ENCODE data around the gene LIMS1. TPM values are rescaled to one million over a fixed set of nuclear protein-coding genes. Genes with fewer than 3 reads are reported as not detected.

Gene LIMS1
- total RNA-seq, 1 experiment from 2014 or later, result 42.8 TPM

DNA sequence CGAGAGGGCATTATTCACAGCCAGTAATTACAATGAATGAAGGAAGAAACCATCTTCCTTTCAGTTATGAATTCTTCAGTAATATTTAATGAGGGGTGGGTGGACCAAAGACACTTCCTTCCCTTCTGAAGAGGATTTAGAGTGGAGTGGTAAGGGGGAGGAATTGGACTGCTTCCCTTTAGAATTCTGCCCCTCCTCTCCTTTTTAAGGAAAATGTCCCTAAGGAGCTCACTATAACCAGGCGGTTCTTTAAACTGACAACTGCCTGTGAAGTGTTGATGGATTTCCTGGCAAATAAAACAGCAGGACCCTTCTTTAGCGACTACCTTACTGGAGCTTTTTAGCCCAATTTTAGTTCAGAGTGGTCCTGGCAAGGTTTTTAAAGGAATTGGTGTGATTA lies 86.4 kb downstream of the LIMS1 start:
- in situ Hi-C loops (cut with HindIII; ENCODE audit: low pct_unique_long_range_greater_than_20kb, low sequenced_read_pairs), result no loop called here
- DNase-seq (ENCODE audit: low read depth, low spot score), result no peak

DNA sequence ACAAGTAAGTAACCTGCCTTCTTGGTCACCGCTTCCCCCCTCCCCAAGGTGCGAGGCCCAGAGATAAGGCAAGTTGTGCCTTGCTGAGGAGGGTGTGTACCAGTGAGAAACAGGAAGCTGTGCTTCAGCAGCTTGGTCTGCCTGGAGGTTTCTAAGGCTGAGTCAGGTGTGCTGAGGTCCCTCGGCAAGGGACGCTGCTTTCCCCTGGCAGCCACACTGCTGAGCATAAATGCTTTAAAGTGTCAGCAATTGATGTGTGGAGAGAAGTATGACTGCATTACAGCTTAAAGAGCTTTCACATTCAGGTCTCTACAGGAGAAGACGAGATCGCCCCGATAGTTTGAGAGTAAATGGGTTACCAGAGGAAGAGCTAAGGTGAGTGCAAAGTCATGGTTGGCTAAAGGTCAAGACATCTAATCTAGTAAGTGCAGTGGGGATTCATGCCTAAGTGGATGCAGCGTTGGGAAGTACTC lies 86.9 kb downstream of the LIMS1 start:
- no peak for DNase-seq (ENCODE audit: low read depth, low spot score)
- in situ Hi-C loops (cut with HindIII; ENCODE audit: low pct_unique_long_range_greater_than_20kb, low sequenced_read_pairs), result no loop called here

DNA sequence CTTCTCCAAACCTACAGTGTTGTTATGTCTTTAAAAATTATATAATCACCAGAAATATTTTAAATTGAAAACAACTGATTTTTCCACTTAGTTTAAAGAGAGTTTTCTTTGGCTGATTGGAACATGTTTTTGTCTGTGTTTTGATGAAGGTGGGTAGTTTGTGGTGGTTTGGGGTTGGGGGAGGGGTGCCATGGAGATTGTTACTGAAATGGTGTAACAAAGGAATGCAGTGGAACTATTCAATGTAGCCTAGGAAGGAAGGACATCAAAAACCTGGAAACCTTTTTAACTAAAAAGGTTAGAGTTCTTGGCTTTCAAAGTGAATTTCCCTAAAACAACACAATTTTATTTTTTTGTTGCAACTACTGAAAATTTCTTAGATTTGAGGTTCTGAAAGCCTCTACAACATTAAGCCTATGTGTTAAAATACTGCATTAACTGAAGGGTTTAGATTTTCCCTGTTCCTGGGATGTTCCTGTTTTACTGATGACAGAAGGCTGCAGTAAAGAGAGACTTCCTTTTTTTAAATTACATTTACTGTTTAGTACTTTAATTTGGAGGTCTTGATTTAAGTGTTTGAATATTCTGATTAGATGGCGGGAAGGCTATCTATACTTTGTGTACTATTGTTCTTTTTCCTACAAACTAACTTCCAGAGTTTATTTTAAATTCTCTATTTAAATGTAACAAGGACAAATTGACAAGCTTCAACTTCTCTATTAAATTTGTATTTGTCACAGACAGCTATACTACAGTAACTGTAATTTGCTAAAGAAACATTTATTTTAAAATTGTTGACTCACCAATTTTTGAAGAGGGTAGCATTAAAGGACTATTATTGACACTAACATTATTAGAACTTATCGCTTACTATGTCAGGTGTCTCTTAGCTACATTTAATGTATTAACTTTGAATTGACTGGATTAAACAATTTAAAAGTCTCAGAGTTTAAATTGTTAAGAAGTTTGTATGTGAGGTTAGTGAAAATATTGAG lies 87.7 kb downstream of the LIMS1 start:
- no peak for DNase-seq (ENCODE audit: low read depth, low spot score)
- in situ Hi-C loops (cut with HindIII; ENCODE audit: low pct_unique_long_range_greater_than_20kb, low sequenced_read_pairs), result no loop called here

DNA sequence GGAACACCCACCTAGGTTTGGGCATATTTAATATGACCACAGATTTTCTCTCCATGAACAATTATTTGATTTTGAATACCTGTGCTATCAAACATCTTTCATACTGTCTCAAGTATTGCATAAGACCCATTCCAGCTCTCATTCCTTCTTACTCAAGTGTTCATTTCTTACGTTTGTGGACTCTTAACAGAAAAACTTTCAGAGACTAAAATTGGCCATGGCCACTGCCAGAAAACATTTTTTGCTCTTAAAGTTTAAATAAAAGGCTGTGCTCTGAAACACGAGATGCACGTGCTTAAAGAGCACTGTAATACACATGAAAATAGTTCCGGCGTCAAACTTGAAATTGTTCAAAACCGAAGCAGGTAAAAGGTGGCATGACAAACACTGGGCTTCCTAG lies 89.3 kb downstream of the LIMS1 start:
- DNase-seq (ENCODE audit: low read depth, low spot score), result no peak
- in situ Hi-C loops (cut with HindIII; ENCODE audit: low pct_unique_long_range_greater_than_20kb, low sequenced_read_pairs), result no loop called here

DNA sequence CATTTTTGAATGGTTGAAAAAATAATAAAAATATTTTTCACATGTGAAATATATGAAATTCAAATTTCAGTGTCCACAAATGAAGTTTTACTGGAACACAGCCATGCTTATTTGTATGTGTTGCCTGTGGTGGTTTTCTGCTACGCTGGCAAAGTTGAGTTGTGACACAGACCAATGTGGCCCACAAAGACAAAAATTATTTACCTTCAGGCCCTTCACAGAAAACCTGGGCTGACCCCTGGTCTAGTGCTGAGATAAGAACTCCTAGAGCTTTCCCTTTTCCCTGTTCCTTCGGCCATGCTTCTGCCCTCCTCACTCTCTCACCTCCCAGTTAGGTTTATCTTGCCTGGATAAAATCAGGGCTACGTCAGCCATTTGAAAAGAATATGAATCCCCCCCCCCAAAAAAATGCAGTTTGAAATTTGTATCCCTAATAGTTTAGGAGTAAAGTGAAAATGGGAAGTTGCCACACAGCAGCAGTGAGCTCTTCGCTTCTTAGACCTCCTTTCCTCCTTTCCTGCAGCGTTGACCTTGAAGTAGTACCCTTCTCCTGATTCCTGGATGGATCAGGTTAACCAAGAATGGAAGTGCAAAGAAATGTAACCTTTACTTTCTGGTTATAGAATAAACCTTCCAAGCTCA lies 91.0 kb downstream of the LIMS1 start:
- in situ Hi-C loops (cut with HindIII; ENCODE audit: low pct_unique_long_range_greater_than_20kb, low sequenced_read_pairs), result no loop called here
- peak; percentile 31 for DNase-seq (ENCODE audit: low read depth, low spot score)

DNA sequence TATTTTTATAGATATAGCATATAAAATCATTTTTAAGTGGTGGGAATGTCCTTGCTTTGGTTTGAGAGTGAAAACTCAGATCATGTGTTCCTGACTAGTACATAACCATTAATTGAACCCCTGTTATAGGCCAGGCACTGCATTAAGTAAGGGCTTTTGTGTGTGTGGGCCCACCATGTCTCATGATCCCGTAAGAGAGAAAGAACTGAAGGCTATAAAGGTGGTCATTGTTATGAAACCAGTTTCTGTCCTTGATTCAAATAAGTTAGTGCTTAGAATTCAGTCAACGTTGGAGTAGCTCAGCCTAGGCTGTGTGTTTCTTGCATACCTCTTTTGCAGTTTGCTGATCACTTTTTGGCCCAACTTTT lies 91.5 kb downstream of the LIMS1 start:
- in situ Hi-C loops (cut with HindIII; ENCODE audit: low pct_unique_long_range_greater_than_20kb, low sequenced_read_pairs), result no loop called here
- DNase-seq (ENCODE audit: low read depth, low spot score), result peak; percentile 96

DNA sequence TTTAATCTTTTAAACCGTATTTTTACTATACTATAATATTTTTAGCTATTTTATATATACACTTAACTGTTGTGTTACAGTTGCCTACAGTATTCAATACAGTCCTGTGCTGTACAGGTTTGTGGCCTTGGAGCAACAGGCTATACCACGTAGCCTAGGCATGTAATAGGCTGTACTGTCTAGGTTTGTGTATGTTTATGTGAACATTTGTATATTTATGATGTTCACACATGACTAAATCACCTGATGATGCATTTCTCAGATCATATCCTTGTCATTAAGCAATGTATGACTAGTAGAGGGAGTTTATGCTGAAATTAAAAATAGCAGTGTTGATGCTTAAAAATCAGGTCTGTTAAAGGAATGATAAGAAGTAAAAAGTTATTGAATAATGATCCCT lies 92.7 kb downstream of the LIMS1 start:
- DNase-seq (ENCODE audit: low read depth, low spot score), result no peak
- in situ Hi-C loops (cut with HindIII; ENCODE audit: low pct_unique_long_range_greater_than_20kb, low sequenced_read_pairs), result no loop called here

DNA sequence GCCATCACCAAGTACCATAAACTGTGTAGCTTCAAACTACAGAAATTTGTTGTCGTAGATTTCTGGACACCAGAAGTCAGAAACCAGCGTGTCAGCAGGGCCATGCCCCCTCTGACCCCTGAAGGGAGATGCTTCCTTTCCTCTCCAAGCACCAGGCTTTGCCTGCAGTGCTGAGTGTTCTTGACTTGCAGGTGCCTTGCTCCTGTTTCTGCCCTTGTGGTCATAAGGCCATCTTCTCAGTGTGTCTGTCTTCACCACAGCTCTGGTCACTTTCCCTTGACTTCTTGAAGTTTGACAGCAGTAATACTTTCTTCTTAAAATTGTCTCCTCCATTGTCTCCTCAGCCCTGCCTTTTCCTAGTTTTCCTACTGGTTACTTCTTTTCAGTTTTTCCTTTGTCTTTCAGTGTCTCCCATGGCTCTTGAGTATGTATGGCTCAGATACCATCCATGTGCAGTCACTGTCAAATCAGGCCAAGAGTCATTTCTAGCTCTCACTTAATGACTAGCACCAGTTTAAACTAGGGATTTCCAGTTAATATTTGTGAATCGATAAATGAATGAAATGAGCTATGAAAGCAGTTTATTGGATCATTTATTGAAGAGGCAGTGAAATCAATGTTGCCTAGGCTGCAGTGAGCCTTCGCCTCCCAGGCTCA lies 93.8 kb downstream of the LIMS1 start:
- in situ Hi-C loops (cut with HindIII; ENCODE audit: low pct_unique_long_range_greater_than_20kb, low sequenced_read_pairs), result no loop called here
- no peak for DNase-seq (ENCODE audit: low read depth, low spot score)

DNA sequence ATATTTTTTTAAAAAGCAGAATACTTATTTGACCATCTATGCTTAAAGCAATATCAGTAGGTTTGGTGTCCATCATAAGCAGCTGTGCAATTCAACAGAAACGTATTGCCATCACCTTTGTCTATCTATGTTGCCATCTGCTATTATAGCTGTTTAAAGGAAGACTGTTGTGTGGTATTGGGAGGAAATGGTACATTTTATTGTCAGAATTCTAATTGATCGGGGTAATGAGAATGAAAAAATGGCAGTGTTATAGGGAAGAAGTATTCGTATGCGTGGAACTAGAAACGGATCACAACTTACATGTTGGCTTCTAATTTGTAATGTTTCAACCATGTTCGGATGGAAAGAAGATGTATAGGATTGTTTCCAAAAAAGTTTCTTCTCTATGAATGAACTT lies 94.7 kb downstream of the LIMS1 start:
- in situ Hi-C loops (cut with HindIII; ENCODE audit: low pct_unique_long_range_greater_than_20kb, low sequenced_read_pairs), result no loop called here
- no peak for DNase-seq (ENCODE audit: low read depth, low spot score)

DNA sequence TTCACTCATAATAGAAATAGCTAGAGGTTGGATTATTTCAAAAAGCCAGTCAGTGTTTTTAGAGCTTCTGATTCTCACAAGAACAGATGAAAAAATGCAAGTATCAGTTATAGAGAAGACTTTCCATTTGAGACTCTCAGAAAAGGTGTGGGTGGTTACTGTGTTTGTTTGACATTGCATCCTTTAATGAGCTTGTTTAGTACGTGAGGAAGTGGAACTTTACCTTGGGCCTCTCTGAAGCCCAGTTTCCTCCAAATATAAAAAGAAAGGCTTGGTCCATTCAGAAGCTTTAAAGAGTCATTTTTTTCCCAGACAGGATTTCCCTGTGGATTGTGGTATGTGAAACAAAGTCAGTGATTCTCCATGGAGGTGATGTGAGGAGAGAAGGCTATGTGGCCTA lies 95.1 kb downstream of the LIMS1 start:
- in situ Hi-C loops (cut with HindIII; ENCODE audit: low pct_unique_long_range_greater_than_20kb, low sequenced_read_pairs), result no loop called here
- DNase-seq (ENCODE audit: low read depth, low spot score), result no peak

DNA sequence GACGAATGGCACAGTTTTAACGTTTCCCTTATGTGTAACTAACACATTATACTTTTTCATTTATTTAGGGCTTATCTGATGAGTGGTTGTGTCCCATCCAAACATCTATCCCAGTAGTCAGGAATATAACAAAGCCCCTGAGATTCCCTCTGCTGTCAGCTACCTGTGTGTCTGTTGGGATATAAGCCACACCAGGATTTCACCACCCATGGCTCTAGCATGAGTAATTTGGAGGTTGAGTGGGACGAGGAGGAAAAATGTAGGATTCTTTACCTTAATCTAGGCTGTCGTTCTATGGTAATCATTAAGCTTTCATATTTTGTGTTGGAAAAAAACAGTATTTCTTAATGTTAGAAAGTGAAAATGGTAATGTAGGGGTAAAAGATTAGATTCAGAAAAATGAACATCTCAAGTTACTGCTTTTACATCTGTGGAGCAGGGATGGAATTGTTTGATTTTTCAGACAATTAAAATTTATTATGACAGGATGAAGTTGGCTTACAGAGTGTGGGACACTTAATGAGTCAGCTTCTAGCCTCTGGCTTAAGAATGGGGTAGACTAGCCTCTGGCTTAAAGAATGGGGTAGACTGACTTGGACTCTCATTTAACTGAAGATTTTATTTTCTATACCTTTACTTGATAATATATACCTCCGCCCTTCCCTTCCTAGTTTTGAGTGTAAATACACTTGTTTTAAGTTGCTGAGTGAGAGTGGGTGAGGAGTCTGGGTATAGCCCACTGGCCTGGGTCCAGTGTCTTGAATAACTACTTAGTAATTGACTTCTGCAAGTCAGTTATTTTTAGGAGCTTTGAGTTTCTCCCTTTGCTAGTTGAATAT lies 96.5 kb downstream of the LIMS1 start:
- DNase-seq (ENCODE audit: low read depth, low spot score), result no peak
- in situ Hi-C loops (cut with HindIII; ENCODE audit: low pct_unique_long_range_greater_than_20kb, low sequenced_read_pairs), result no loop called here

DNA sequence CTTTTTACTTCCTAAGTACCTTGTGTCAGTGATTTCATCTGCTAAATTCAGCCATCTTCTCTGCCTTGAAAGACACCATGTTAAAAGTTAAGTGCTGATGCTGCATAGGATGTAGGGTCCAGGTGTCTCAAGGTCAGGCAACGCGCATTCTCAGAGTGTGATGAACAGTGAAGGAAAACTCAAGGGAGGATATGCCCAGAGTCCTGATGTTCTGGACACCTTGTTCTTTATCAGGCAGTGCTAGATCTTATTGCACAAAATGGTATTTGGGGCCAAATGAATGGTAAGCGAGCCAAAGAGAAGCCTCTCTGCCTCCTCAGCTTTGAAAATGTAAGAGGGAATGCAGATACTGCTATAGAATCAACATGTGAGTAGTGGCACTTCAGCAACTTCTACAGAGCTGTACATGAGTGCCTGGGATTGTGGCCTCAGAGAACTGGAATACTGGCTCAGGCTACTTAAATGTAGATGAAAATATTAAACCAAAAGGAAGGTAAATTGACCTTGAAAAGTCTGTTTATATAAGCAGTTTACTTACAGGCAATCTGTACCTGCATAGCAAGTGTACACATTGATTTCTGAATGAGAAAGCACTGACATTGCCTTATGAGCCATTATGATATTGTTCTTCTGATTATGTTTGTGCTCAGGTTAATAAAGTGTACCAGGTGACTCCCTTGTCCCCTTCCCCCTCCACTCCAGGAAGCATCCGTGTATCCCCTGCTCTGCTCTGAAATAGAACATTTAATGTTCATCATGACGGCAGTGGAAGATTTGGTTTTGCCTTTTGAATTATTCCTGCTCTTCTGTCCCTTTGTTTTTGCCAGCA lies 98.3 kb downstream of the LIMS1 start:
- in situ Hi-C loops (cut with HindIII; ENCODE audit: low pct_unique_long_range_greater_than_20kb, low sequenced_read_pairs), result no loop called here
- no peak for DNase-seq (ENCODE audit: low read depth, low spot score)

DNA sequence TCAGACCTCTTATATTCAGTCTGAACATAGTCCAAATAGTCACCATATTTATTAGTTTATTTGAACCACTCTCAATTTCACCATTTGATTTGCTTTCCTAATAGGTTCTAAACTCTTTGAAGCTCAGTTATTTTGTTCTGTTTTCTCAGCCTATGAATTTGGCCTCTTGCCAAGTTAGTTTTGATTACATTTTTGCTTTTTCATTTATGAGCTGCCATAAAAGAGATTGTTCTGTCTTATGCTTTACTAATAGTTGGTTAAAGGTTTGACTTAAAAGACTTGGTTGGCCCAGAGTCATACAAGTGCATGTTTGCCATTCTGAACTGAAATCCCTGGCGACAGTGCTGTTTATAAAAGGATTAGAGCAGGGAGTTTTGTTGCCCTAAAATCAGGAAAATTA lies 99.1 kb downstream of the LIMS1 start:
- no peak for DNase-seq (ENCODE audit: low read depth, low spot score)
- in situ Hi-C loops (cut with HindIII; ENCODE audit: low pct_unique_long_range_greater_than_20kb, low sequenced_read_pairs), result no loop called here

DNA sequence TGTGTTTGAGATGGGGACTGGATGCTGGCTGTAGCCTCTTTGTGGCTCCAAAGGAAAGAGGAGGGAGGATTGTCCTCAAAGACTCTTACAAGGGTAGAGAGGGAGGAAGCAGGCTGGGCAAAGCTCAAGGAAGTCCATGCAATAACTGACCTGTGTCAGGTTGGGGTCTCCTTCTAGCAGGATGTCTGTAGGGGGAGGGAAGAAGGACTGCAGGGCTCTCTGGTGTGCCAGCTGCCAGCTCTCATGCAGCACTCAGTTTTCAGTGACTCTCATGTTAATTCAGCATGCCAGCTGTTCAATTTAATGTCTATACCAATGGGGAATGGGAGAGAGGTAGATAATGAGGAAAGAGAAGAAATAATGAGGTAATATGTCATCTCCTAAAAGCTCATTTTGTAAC lies 99.7 kb downstream of the LIMS1 start:
- in situ Hi-C loops (cut with HindIII; ENCODE audit: low pct_unique_long_range_greater_than_20kb, low sequenced_read_pairs), result no loop called here
- DNase-seq (ENCODE audit: low read depth, low spot score), result no peak

DNA sequence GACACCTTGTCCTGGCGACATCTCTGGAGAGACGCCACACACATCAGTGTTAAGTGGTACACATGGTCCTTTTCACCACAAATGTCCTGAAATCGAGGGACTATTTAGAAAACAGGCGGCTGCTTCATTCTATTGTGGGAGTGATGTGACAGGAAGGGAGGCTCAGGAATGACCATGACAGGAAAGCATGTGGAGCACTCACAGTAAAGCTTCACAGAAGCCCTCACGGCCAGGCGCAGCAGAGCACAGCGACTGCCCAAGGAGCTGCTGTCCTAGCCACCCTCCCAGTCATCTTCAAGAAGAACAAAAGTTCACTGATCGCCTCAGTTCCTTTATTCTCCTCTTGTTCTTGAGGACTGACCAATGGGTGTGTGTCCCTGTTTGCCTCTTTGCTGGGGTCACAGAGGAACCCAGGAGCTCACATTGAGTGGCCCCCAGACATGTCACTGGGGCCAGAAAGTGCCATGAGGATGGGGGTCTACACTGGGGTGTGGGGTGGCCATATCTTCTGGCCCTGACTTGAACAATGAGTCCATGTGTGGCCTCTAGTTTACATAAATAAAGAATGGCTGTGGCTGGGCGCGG lies 100.4 kb downstream of the LIMS1 start:
- no peak for DNase-seq (ENCODE audit: low read depth, low spot score)
- in situ Hi-C loops (cut with HindIII; ENCODE audit: low pct_unique_long_range_greater_than_20kb, low sequenced_read_pairs), result no loop called here

DNA sequence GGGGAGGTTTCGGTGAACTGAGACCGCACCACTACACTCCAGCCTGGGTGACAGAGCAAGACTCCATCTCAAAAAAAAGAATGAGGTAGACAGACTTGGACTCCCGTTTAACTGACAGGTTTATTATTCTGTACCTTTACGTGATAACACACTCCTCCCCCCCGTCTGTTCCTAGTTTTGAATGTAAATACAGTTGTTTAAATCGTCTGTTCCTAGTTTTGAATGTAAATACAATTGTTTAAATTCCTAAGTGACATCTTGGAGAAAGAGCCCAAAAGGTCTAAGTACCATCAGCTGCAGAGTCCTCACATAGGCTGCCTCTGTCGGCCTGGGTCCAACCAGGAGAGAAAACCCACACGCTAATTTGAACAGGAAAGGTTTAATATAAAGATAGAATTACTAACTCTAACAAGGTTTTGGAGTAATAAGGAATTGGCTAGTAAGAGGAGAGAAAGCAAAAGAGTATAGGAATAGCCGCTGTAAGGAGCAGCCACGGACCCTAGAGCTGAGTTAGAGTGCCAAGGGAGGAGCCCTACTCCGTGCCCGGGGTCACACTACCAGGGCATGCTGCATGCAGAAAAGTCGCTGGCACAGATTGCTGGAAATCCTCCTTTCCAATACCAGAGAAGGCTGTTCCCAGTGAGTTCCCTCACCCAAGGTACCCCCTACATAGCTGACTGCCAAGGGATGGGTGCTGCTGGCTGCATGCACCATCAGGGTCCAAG lies 101.5 kb downstream of the LIMS1 start:
- no peak for DNase-seq (ENCODE audit: low read depth, low spot score)
- in situ Hi-C loops (cut with HindIII; ENCODE audit: low pct_unique_long_range_greater_than_20kb, low sequenced_read_pairs), result no loop called here

Data from SK-MEL-5 (cell line).